OCI-LY7 (cell line): ENCODE measurements around the gene ANKRD33B.

Experiments
- EZH2phosphoT487 ChIP-seq: fragments of 200-600 bp; sonication (generic); IDR thresholded peaks from 2 replicates; pipeline ENCODE4 v1.6.1; 2018; ENCODE audit warnings: low read depth, borderline replicate concordance, mild to moderate bottlenecking, mixed run types, antibody characterized with exemption, low read length, moderate library complexity, mixed read lengths
- TF ChIP-seq, protein P1 (sequence below): fragments of 200-600 bp; sonication (generic); conservative IDR thresholded peaks from 2 replicates; pipeline ENCODE4 v1.5.1; 2014; ENCODE audit warnings: mild to moderate bottlenecking, antibody characterized with exemption, low read length, moderate library complexity, mixed read lengths

DNA sequence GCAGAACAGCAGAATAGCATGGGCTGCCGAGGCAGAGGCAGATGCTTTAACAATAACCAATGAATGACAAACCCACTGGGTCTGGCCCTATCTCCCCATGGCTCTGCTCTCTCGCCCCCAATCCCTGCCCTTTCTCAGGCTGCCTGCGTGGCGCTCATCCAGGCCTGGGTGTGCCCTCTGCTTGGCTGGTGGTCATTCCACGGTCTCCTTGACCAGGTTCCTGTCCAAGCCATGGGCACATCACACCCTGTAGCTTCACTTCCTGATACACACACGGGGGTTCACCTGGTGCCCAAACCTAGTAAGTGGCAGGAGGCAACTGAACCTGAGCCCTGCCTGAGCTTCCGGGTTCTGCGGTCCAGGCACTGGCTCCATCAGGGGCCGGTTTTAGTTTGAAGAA is 109.5 kb downstream of the ANKRD33B start:
- TF ChIP-seq, protein P1, sequence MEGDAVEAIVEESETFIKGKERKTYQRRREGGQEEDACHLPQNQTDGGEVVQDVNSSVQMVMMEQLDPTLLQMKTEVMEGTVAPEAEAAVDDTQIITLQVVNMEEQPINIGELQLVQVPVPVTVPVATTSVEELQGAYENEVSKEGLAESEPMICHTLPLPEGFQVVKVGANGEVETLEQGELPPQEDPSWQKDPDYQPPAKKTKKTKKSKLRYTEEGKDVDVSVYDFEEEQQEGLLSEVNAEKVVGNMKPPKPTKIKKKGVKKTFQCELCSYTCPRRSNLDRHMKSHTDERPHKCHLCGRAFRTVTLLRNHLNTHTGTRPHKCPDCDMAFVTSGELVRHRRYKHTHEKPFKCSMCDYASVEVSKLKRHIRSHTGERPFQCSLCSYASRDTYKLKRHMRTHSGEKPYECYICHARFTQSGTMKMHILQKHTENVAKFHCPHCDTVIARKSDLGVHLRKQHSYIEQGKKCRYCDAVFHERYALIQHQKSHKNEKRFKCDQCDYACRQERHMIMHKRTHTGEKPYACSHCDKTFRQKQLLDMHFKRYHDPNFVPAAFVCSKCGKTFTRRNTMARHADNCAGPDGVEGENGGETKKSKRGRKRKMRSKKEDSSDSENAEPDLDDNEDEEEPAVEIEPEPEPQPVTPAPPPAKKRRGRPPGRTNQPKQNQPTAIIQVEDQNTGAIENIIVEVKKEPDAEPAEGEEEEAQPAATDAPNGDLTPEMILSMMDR = no peak
- no peak for TF ChIP-seq EZH2phosphoT487
